Adrenal gland (tissue), 12 donors: ENCODE data around the gene PTPRJ. TPM values are rescaled to one million over a fixed set of nuclear protein-coding genes. Genes with fewer than 3 reads are reported as not detected.

Experiments used
- DNase-seq, 7 donors: peaks; one replicate each; pipeline ENCODE4 v3.0.0-alpha.2; 2019 to 2020
- H3K27ac ChIP-seq, 5 donors: fragments of 200-600 bp; sonication (generic) in 4 of 5; 1 replicate in 3 of 5; 2 replicates in 2 of 5; pipeline versions ENCODE4 v1.5.1 to v1.8.0; 2016 to 2020; ENCODE audit warnings: mild to moderate bottlenecking in 1 of 5
- H3K27me3 ChIP-seq: fragments of 200-600 bp; 2 replicates; pipeline ENCODE4 v1.8.0; 2021
- H3K36me3 ChIP-seq, 2 donors: fragments of 200-600 bp; replicated peaks in 1 of 2; 1 replicate in 1 of 2; 2 replicates in 1 of 2; pipeline versions ENCODE4 v1.5.1 to v1.8.0; 2018 to 2022
- H3K4me1 ChIP-seq, 2 donors: fragments of 200-600 bp; replicated peaks in 1 of 2; 1 replicate in 1 of 2; 2 replicates in 1 of 2; pipeline versions ENCODE4 v1.5.1 to v1.8.0; 2018 to 2021
- H3K4me3 ChIP-seq, 4 donors: fragments of 200-600 bp; sonication (generic) in 3 of 4; one replicate each; pipeline ENCODE4 v1.5.1; 2016 to 2018
- H3K9me3 ChIP-seq, 3 donors: fragments of 200-600 bp; sonication (generic) in 1 of 3; replicated peaks in 1 of 3; 1 replicate in 2 of 3; 2 replicates in 1 of 3; pipeline versions ENCODE4 v1.5.1 to v1.8.0; 2016 to 2021
- CTCF ChIP-seq, 6 experiments: fragments of 450-650 bp in 4 of 6; fragments of 200-600 bp in 2 of 6; sonication (generic) in 1 of 6; IDR thresholded peaks; 1 replicate in 5 of 6; 2 replicates in 1 of 6; pipeline versions ENCODE4 v1.5.1 to v1.8.0; 2016 to 2021; ENCODE audit warnings: antibody characterized with exemption in 6 of 6, mild to moderate bottlenecking in 2 of 6, moderate library complexity in 1 of 6
- POLR2A ChIP-seq, 2 donors: fragments of 450-650 bp; IDR thresholded peaks; one replicate each; pipeline ENCODE4 v1.6.1; 2017; ENCODE audit warnings: antibody characterized with exemption in 2 of 2, mild to moderate bottlenecking in 2 of 2, moderate library complexity in 1 of 2
- WGBS, 4 donors: extraction: QIAGEN DNeasy Blood & Tissue Kit in 2 of 4; methylation state at CpG; one replicate each; pipeline versions ENCODE4 v1.1.5 to v1.1.7; 2013 to 2017; 5-methylcytosine and 5-hydroxymethylcytosine counted together
- intact Hi-C, 2 donors: fragments of 100-400 bp; cut with DNase I; formaldehyde crosslinking; loops; one replicate each; pipeline versions ENCODE4 v1.14.1 to v1.15.0; 2022 to 2023
- polyA plus RNA-seq, 3 donors: library from polyadenylated mRNA; stranded (reverse); fragments of 200-250 nt in 2 of 3; fragments of 350-450 nt in 1 of 3; fragmentation: Illumina TruSeq in 1 of 3; extraction: RNeasy Lipid Tissue Mini Kit (QIAGEN cat#74804) in 1 of 3; gene quantifications; one replicate each; pipeline ENCODE4 v1.2.3, GENCODE V29; 2013 to 2014
- total RNA-seq, 9 donors: library from RNA; depleted of rRNA in 4 of 9; stranded (reverse); fragments of >200 nt in 4 of 9; fragments of 120-200 nt in 1 of 9; fragmentation: NEBNext Ultra II Directional in 1 of 9; extraction: Animal tissue kit (Norgen Biotek cat#: 25700) in 1 of 9; gene quantifications; one replicate each; pipeline versions ENCODE4 v1.1.0 to v1.2.4, GENCODE V29; 2013 to 2023
- donor health status: healthy with polysubstance abuse.
- donor health status: Bipolar disorder and iron deficiency.
- donor health status: DM: yes; HTN: yes; CAD: no.
- donor health status: DM: no; HTN: no; CAD: no.
- donor health status: DM: no; HTN: no; CAD: no.
- donor health status: DM: yes; HTN: yes; CAD: no.

PTPRJ gene
- total and polyA plus RNA-seq, 12 donors = 1.4 to 16.9 (median 10.2) TPM

DNA sequence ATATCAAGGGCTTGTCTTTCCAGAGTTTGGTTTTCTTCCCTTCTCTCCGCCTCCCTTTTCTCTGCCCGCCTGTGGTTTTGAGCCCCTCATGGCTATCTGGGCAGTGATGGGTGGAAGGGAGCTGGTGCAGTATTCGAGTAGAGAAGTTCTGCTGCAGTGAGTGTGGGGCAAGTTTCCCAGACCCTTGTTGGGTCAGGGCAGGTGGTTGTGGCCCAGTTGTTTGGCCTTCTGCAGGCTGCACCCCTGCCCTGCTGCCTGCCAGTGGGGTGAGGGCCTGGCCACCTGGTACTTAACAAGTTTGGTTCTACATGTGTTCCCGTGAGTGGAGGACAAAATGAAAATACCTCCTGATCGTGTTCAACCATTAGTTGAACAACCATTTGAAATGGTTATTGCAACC is 65.2 kb downstream of the PTPRJ start:
- no peaks in the 10 kb centered on the region for H3K4me1 ChIP-seq
- H3K27ac ChIP-seq = no peak overlapping the region
- no peaks in the 10 kb centered on the region for H3K9me3 ChIP-seq
- H3K27me3 ChIP-seq = no peaks in the 10 kb centered on the region
- H3K4me3 ChIP-seq = no peak overlapping the region
- no peak for TF ChIP-seq CTCF (IDR thresholded peaks at IDR 0.05)
- no peaks in the 10 kb centered on the region for H3K36me3 ChIP-seq
- DNase-seq = no peak
- WGBS, 4 donors = 87 to 94% (median 92%) methylated on average over 5 of the region's 5 CpGs
- intact Hi-C loops = no loop called here

DNA sequence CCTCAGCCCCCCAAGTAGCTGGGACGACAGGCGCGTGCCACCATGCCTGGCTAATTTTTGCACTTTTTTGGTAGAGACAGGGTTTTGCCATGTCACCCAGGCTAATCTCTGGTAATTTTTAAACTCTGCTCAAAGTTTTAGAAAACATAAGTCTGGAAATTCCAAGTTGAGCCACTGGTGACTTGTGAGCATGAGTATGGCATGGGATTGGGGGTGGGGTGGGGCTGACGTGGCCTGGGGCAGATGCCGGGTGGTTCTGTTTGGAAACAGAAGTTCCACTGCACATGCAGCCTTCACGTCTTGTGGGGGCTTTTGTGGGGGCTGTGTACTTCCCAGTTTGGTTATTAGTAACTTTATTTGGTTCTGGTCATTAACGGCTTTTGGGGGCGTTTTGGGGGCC is 67.3 kb downstream of the PTPRJ start:
- H3K4me1 ChIP-seq = no peaks in the 10 kb centered on the region

GRCh38 chr11:48049036-48049435 is 68.7 kb downstream of the PTPRJ start:
- WGBS, 4 donors = 83 to 91% (median 90%) methylated on average over 6 of the region's 6 CpGs
- DNase-seq = no peak
- H3K4me3 ChIP-seq = no peak overlapping the region
- intact Hi-C loops = no loop called here
- no peaks in the 10 kb centered on the region for H3K27me3 ChIP-seq
- TF ChIP-seq POLR2A (IDR thresholded peaks at IDR 0.05) (no peak), CTCF (IDR thresholded peaks at IDR 0.05) (no peak)
- no peaks in the 10 kb centered on the region for H3K9me3 ChIP-seq
- no peaks in the 10 kb centered on the region for H3K36me3 ChIP-seq
- H3K27ac ChIP-seq = no peak overlapping the region
- no peaks in the 10 kb centered on the region for H3K4me1 ChIP-seq

More for the DNA sequence above, 67.3 kb downstream of the PTPRJ start:
- intact Hi-C loops = no loop called here
- WGBS, 4 donors = 73 to 89% (median 81%) methylated on average over 8 of the region's 8 CpGs
- TF ChIP-seq CTCF (IDR thresholded peaks at IDR 0.05) = no peak
- no peak for TF ChIP-seq POLR2A (IDR thresholded peaks at IDR 0.05)
- Histone ChIP-seq H3K27ac (no peak overlapping the region), H3K36me3 (no peaks in the 10 kb centered on the region), H3K4me3 (no peak overlapping the region), H3K27me3 (no peaks in the 10 kb centered on the region), H3K9me3 (no peaks in the 10 kb centered on the region)
- no peak for DNase-seq

DNA sequence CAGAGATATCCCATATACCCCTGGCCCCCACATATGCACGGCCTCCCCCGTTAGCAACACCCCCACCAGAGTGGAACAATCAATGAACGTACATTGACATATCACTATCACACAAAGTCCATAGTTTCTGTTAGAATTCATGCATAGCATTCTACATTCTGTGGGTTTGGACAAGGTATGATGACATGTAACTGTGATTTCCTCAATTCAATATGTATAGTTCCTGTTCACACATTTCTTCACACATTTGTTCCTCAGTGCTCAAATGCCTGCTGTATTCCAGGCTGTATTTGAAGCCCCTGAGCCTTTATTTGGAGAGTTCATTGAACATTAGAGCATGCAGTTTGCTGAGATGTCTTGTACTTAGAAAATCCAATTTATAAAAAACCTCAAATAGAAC is 69.9 kb downstream of the PTPRJ start:
- H3K4me1 ChIP-seq = peaks cover 0 to 4% of the 10 kb centered on the region in 2 donors
- no peaks in the 10 kb centered on the region for H3K9me3 ChIP-seq
- DNase-seq = no peak
- TF ChIP-seq POLR2A (IDR thresholded peaks at IDR 0.05) (no peak), CTCF (IDR thresholded peaks at IDR 0.05) (no peak)
- H3K36me3 ChIP-seq = no peaks in the 10 kb centered on the region
- intact Hi-C loops = no loop called here
- no peak overlapping the region for H3K4me3 ChIP-seq
- H3K27me3 ChIP-seq = no peaks in the 10 kb centered on the region
- WGBS, 4 donors = 76 to 85% (median 81%) methylated on average over 3 of the region's 3 CpGs
- H3K27ac ChIP-seq = no peak overlapping the region
